SIG-M5 (cell line): ENCODE measurements around the gene PRKN.

Experiments used
- DNase-seq: peaks from one replicate; lab custom pipeline; 2025; lab: John Stamatoyannopoulos, UW

Gene PRKN

GRCh38 chr6:161798844-161799394 is 928.6 kb downstream of the PRKN start:
- DNase-seq, result no peak

- DNase-seq, result no peak
Measured at GRCh38 chr6:161796681-161797080, 930.9 kb downstream of the PRKN start.

- DNase-seq, result no peak
Measured at GRCh38 chr6:161792851-161793493, 934.6 kb downstream of the PRKN start.

GRCh38 chr6:161788531-161788930 is 939.0 kb downstream of the PRKN start:
- DNase-seq, result no peak

GRCh38 chr6:161772176-161772575 is 955.4 kb downstream of the PRKN start:
- no peak for DNase-seq

- DNase-seq, result no peak
Measured at GRCh38 chr6:161761966-161762365, 965.6 kb downstream of the PRKN start.

- no peak for DNase-seq
Measured at GRCh38 chr6:161755080-161755479, 972.5 kb downstream of the PRKN start.

GRCh38 chr6:161750686-161751085 is 976.9 kb downstream of the PRKN start:
- DNase-seq, result no peak

GRCh38 chr6:161749576-161749975 is 978.0 kb downstream of the PRKN start:
- no peak for DNase-seq

- no peak for DNase-seq
Measured at GRCh38 chr6:161748535-161749416, 978.8 kb downstream of the PRKN start.

- no peak for DNase-seq
Measured at GRCh38 chr6:161747506-161747905, 980.1 kb downstream of the PRKN start.

- no peak for DNase-seq
Measured at GRCh38 chr6:161745594-161746141, 981.9 kb downstream of the PRKN start.

GRCh38 chr6:161745128-161745527 is 982.4 kb downstream of the PRKN start:
- DNase-seq, result no peak

GRCh38 chr6:161744211-161745067 is 983.1 kb downstream of the PRKN start:
- no peak for DNase-seq

GRCh38 chr6:161743509-161744178 is 983.9 kb downstream of the PRKN start:
- DNase-seq, result no peak

- no peak for DNase-seq
Measured at GRCh38 chr6:161740486-161740885, 987.1 kb downstream of the PRKN start.

- DNase-seq, result no peak
Measured at GRCh38 chr6:161736781-161737292, 990.7 kb downstream of the PRKN start.

- DNase-seq, result no peak
Measured at GRCh38 chr6:161736326-161736725, 991.2 kb downstream of the PRKN start.

GRCh38 chr6:161732594-161732993 is 995.0 kb downstream of the PRKN start:
- no peak for DNase-seq

GRCh38 chr6:161727083-161727833 is 1000.3 kb downstream of the PRKN start:
- no peak for DNase-seq
